DOHH2 (cell line): ENCODE data around the gene CCDC170.

Source experiments
- H3F3A ChIP-seq: fragments of 200-600 bp; sonication (generic), shearing (Covaris generic); 2 replicates; pipeline ENCODE4 v1.6.0; 2016; ENCODE audit warnings: antibody characterized with exemption, mild to moderate bottlenecking; ENCODE audit not compliant: control insufficient read depth, insufficient read depth
- H3K27ac ChIP-seq: fragments of 200-600 bp; sonication (generic); 2 replicates; pipeline ENCODE4 v1.5.1; 2014; ENCODE audit warnings: low read depth, mild to moderate bottlenecking, low read length, moderate library complexity
- H3K27me3 ChIP-seq: fragments of 200-600 bp; sonication (generic); 2 replicates; pipeline ENCODE4 v1.6.1; 2014; ENCODE audit warnings: mild to moderate bottlenecking, low read length, mixed read lengths; ENCODE audit not compliant: control insufficient read depth
- H3K36me3 ChIP-seq: fragments of 200-600 bp; sonication (generic); 2 replicates; pipeline ENCODE4 v1.6.1; 2014; ENCODE audit warnings: mild to moderate bottlenecking, low read length, moderate library complexity, mixed read lengths; ENCODE audit not compliant: control insufficient read depth
- H3K4me1 ChIP-seq: fragments of 200-600 bp; sonication (generic); 2 replicates; pipeline ENCODE4 v1.6.1; 2014; ENCODE audit warnings: mild to moderate bottlenecking, low read length, mixed read lengths; ENCODE audit not compliant: control insufficient read depth
- H3K4me2 ChIP-seq: fragments of 200-600 bp; sonication (generic); 2 replicates; pipeline ENCODE4 v1.6.0; 2014; ENCODE audit warnings: mild to moderate bottlenecking, low read length, moderate library complexity
- H3K4me3 ChIP-seq: fragments of 200-600 bp; sonication (generic); 2 replicates; pipeline ENCODE4 v1.5.1; 2014; ENCODE audit warnings: mild to moderate bottlenecking, low read length, mixed read lengths
- H3K79me2 ChIP-seq: fragments of 200-600 bp; sonication (generic); 2 replicates; pipeline ENCODE4 v1.6.1; 2014; ENCODE audit warnings: mild to moderate bottlenecking, low read length, mixed read lengths; ENCODE audit not compliant: control insufficient read depth
- H3K9me2 ChIP-seq: fragments of 200-600 bp; sonication (generic); replicated peaks from 2 replicates; pipeline ENCODE4 v1.6.1; 2014; ENCODE audit warnings: mild to moderate bottlenecking, low read length, mixed read lengths; ENCODE audit not compliant: control insufficient read depth
- H3K9me3 ChIP-seq: fragments of 200-600 bp; sonication (generic); 2 replicates; pipeline ENCODE4 v1.6.1; 2014; ENCODE audit warnings: antibody characterized with exemption, low read length, mixed read lengths; ENCODE audit not compliant: control insufficient read depth, insufficient read depth
- H4K20me1 ChIP-seq: fragments of 200-600 bp; sonication (generic); 2 replicates; pipeline ENCODE4 v1.6.0; 2014; ENCODE audit warnings: low read depth, mild to moderate bottlenecking, antibody characterized with exemption, low read length, moderate library complexity; ENCODE audit not compliant: control insufficient read depth, insufficient read depth
- EZH2phosphoT487 ChIP-seq: fragments of 200-600 bp; sonication (generic); IDR thresholded peaks from 2 replicates; pipeline ENCODE4 v1.6.1; 2017; ENCODE audit warnings: borderline replicate concordance, mild to moderate bottlenecking, antibody characterized with exemption, low read length, moderate library complexity, mixed read lengths
- TF ChIP-seq, protein P1 (sequence below): fragments of 200-600 bp; sonication (generic); IDR thresholded peaks from one replicate; pipeline ENCODE4 v1.5.1; 2014; ENCODE audit warnings: antibody characterized with exemption, mild to moderate bottlenecking, low read depth, low read length; ENCODE audit not compliant: poor library complexity, severe bottlenecking

The CCDC170 gene

DNA sequence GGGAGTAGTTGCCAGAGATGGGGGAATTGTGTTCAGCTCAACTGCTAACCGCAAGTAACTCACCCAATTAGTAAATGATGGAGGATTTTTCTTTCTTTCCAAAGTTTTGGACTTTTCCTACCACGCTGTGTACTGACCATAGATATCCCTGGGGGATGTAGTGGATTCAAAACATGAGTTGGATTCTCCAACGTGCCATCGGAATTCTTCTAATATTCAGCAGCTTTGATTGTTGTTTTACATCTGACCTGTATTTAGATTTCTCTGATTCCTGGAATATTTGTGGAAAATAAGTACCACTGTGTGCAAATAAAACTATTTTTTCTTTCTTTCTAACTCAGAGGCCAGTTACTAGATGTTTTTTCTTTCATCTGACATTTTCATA, 1.1 kb downstream of the CCDC170 start:
- H4K20me1 ChIP-seq = no peaks in the 10 kb centered on the region
- H3K27ac ChIP-seq = no peak overlapping the region
- no peaks in the 10 kb centered on the region for H3F3A ChIP-seq
- H3K9me3 ChIP-seq = no peaks in the 10 kb centered on the region
- H3K4me2 ChIP-seq = peak overlapping the region; percentile 68
- peaks cover 40% of the 10 kb centered on the region for H3K27me3 ChIP-seq
- H3K4me1 ChIP-seq = peaks cover 11% of the 10 kb centered on the region
- no peaks in the 10 kb centered on the region for H3K36me3 ChIP-seq
- no peaks in the 10 kb centered on the region for H3K79me2 ChIP-seq
- no peak overlapping the region for H3K4me3 ChIP-seq
- no peaks in the 10 kb centered on the region for H3K9me2 ChIP-seq
- TF ChIP-seq, protein P1, sequence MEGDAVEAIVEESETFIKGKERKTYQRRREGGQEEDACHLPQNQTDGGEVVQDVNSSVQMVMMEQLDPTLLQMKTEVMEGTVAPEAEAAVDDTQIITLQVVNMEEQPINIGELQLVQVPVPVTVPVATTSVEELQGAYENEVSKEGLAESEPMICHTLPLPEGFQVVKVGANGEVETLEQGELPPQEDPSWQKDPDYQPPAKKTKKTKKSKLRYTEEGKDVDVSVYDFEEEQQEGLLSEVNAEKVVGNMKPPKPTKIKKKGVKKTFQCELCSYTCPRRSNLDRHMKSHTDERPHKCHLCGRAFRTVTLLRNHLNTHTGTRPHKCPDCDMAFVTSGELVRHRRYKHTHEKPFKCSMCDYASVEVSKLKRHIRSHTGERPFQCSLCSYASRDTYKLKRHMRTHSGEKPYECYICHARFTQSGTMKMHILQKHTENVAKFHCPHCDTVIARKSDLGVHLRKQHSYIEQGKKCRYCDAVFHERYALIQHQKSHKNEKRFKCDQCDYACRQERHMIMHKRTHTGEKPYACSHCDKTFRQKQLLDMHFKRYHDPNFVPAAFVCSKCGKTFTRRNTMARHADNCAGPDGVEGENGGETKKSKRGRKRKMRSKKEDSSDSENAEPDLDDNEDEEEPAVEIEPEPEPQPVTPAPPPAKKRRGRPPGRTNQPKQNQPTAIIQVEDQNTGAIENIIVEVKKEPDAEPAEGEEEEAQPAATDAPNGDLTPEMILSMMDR = no peak
- TF ChIP-seq EZH2phosphoT487 = no peak

DNA sequence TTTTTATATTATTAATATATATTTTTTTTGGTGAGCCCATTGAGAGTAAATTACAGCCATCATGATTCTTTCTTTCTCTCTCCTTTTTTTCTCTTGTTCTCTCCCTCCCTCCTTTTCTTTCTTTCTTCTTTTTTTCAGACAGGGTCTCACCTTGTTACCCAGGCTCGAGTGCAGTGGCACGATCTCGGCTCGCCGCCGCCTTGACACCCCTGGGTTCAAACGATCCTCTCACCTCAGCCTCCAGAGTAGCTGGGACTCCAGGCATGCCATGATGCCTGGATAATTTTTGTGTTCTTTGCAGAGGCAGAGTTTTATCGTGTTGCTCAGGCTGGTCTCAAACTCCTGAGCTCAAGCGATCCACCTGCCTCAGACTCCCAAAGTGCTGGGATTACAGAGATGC, 1.6 kb downstream of the CCDC170 start:
- Histone ChIP-seq H3K79me2 (no peaks in the 10 kb centered on the region), H3K36me3 (no peaks in the 10 kb centered on the region), H3K4me1 (peaks cover 11% of the 10 kb centered on the region), H3F3A (no peaks in the 10 kb centered on the region), H3K27me3 (peaks cover 40% of the 10 kb centered on the region), H3K9me2 (no peaks in the 10 kb centered on the region), H3K27ac (no peak overlapping the region), H3K9me3 (no peaks in the 10 kb centered on the region), H4K20me1 (no peaks in the 10 kb centered on the region), H3K4me2 (no peak overlapping the region), H3K4me3 (no peak overlapping the region)
- no peak for TF ChIP-seq EZH2phosphoT487
- TF ChIP-seq, protein P1 = no peak

DNA sequence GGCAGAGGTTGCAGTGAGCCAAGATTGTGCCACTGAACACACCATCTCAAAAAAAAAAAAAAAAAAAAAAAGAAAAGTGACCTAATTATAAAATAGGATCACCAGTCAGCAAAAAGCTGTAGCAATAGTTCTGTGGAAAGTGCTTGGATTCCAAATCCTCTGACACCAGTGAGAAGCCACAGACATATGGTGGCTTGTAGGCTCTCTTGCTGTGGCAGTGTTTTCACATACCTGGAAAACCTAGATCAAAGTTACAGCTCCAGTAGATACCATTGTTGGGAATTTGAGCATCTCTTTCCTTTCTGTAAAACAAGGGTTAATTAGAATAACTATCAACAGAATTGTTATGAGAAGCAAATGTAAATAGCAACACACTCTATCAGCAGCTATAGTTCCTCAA, 4.1 kb downstream of the CCDC170 start:
- no peak overlapping the region for H3K4me3 ChIP-seq
- H4K20me1 ChIP-seq = no peaks in the 10 kb centered on the region
- no peaks in the 10 kb centered on the region for H3F3A ChIP-seq
- H3K36me3 ChIP-seq = no peaks in the 10 kb centered on the region
- H3K79me2 ChIP-seq = no peaks in the 10 kb centered on the region
- no peak for TF ChIP-seq EZH2phosphoT487
- TF ChIP-seq, protein P1 = no peak
- H3K9me3 ChIP-seq = no peaks in the 10 kb centered on the region
- H3K9me2 ChIP-seq = no peaks in the 10 kb centered on the region
- peaks cover 36% of the 10 kb centered on the region for H3K27me3 ChIP-seq
- peaks cover 11% of the 10 kb centered on the region for H3K4me1 ChIP-seq
- H3K27ac ChIP-seq = no peak overlapping the region
- no peak overlapping the region for H3K4me2 ChIP-seq

DNA sequence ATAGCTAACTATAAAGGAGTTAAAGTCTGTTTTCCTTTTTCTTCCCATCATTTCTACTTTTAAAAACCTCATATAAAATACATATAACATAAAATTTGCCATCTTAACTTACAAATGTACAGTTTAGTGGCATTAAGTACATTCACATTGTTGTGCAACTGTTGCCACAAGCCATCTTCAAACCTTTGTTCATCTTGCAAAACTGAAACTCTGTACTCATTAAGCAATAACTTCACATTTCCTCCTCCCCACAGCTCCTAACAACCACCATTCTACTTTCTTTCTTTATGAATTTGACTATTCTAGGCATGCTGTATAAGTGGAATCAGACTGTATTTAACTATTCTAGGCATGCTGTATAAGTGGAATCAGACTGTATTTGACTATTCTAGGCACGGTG, 4.5 kb downstream of the CCDC170 start:
- no peak overlapping the region for H3K4me2 ChIP-seq

More for the DNA sequence above, 4.5 kb downstream of the CCDC170 start:
- no peaks in the 10 kb centered on the region for H3K9me2 ChIP-seq
- TF ChIP-seq, protein P1 = no peak
- no peak for TF ChIP-seq EZH2phosphoT487
- H3K4me3 ChIP-seq = no peak overlapping the region
- H3K79me2 ChIP-seq = no peaks in the 10 kb centered on the region
- H3K27ac ChIP-seq = no peak overlapping the region
- no peaks in the 10 kb centered on the region for H3F3A ChIP-seq
- H3K36me3 ChIP-seq = no peaks in the 10 kb centered on the region
- peaks cover 32% of the 10 kb centered on the region for H3K27me3 ChIP-seq
- H4K20me1 ChIP-seq = no peaks in the 10 kb centered on the region
- H3K4me1 ChIP-seq = peaks cover 11% of the 10 kb centered on the region
- no peaks in the 10 kb centered on the region for H3K9me3 ChIP-seq
